Peyer's patch (tissue), 4 donors: Measurements from ENCODE around the gene JAK1.

ENCODE experiments used
- CTCF ChIP-seq, 6 experiments: fragments of 450-650 bp in 4 of 6; fragments of 200-600 bp in 2 of 6; sonication (generic) in 1 of 6; IDR thresholded peaks; one replicate each; pipeline ENCODE4 v1.5.1; 2017 to 2019; ENCODE audit warnings: antibody characterized with exemption in 6 of 6, mild to moderate bottlenecking in 3 of 6, moderate library complexity in 1 of 6
- POLR2A ChIP-seq, 2 donors: fragments of 450-650 bp; IDR thresholded peaks; one replicate each; pipeline ENCODE4 v1.5.1; 2017; ENCODE audit warnings: antibody characterized with exemption in 2 of 2, mild to moderate bottlenecking in 2 of 2, moderate library complexity in 2 of 2

DNA sequence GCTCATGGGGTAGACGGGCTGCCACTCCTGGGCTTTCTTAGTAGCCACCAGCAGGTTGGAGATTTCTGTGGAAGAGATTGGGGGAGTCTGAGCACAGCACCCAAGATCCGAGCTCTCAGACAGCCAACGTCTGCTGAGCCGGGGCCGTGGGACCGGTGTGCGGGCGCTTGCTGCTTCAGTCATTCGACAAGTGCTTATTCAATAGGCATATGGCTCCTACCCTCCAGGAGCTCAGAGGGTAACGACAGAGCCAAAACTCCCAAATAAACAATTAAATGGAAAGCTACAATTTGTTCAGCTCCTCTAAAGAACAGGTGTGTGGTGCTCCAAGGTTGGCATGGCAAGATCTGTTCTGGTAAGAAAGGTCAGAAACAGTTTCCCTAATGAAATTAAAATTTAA lies 115.5 kb downstream of the JAK1 start:
- no peak for TF ChIP-seq CTCF (IDR thresholded peaks at IDR 0.05)
- no peak for TF ChIP-seq POLR2A (IDR thresholded peaks at IDR 0.05)
